ENCODE results near the gene NUP98. TPM values are rescaled to one million over a fixed set of nuclear protein-coding genes. Genes with fewer than 3 reads are reported as not detected.
"Not testable (repeated sequence)": the region's sequence is repeated elsewhere in the genome, so short reads cannot be mapped to it uniquely, and the experiment has no call there.

NUP98 gene
- total RNA-seq, 4 donors from 2014 or later, result 55.1 to 189 (median 123) TPM

DNA sequence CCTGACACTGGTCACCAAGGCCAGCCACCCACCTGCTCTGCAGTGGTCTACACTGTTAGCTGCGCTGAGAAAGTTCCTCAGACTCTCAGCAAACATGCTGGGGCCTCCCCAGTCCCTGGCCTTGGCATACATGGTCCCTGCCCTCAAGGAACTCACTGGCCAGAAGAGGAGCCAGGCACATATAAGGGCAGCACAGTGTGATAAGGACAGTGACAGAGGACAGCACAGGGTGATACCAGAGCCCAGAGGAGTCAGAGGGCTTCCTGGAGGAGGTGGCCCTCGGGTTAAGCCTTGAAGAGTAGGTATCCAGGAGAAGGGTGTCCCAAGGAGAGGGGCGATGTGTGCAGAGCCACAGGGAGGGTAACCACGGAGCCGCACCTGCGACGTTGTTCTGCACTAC lies 151.8 kb downstream of the NUP98 start:
- TF ChIP-seq, protein P1, sequence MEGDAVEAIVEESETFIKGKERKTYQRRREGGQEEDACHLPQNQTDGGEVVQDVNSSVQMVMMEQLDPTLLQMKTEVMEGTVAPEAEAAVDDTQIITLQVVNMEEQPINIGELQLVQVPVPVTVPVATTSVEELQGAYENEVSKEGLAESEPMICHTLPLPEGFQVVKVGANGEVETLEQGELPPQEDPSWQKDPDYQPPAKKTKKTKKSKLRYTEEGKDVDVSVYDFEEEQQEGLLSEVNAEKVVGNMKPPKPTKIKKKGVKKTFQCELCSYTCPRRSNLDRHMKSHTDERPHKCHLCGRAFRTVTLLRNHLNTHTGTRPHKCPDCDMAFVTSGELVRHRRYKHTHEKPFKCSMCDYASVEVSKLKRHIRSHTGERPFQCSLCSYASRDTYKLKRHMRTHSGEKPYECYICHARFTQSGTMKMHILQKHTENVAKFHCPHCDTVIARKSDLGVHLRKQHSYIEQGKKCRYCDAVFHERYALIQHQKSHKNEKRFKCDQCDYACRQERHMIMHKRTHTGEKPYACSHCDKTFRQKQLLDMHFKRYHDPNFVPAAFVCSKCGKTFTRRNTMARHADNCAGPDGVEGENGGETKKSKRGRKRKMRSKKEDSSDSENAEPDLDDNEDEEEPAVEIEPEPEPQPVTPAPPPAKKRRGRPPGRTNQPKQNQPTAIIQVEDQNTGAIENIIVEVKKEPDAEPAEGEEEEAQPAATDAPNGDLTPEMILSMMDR (IDR thresholded peaks at IDR 0.05), result no peak
- no peak for TF ChIP-seq POLR2A (IDR thresholded peaks at IDR 0.05)
- H3K36me3 ChIP-seq, result no peaks in the 10 kb centered on the region
- H3K4me3 ChIP-seq, result no peak overlapping the region
- no peak for DNase-seq
- no peaks in the 10 kb centered on the region for H3K27me3 ChIP-seq
- no peak overlapping the region for H3K27ac ChIP-seq
- H3K9me3 ChIP-seq, result no peaks in the 10 kb centered on the region
- no peaks in the 10 kb centered on the region for H3K4me1 ChIP-seq
- intact Hi-C loops (cut with DNase I; ENCODE audit: low total_unique reads), result no loop called here

GRCh38 chr11:3644817-3645235 lies 152.5 kb downstream of the NUP98 start, which contains the start of gene ART1:
ART1 (plus strand) TSS chr11:3645128; CDS start chr11:3659214, 14,086 bp downstream.
- Histone ChIP-seq H3K4me1 (no peaks in the 10 kb centered on the region), H3K4me3 (no peak within 1 kb of the TSS), H3K9me3 (no peaks in the 10 kb centered on the region), H3K27ac (no peak within 1 kb of the TSS), H3K36me3 (no peaks in the 10 kb centered on the region), H3K27me3 (no peaks in the 10 kb centered on the region)
- intact Hi-C loops (cut with DNase I; ENCODE audit: low total_unique reads), result no loop called here
- peak in 1 of 2 donors; percentile 27 for DNase-seq
- TF ChIP-seq, protein P1 (IDR thresholded peaks at IDR 0.05), result no peak
- no peak for TF ChIP-seq POLR2A (IDR thresholded peaks at IDR 0.05)

GRCh38 chr11:3643102-3643546 lies 154.2 kb downstream of the NUP98 start:
- peak overlapping the region; percentile 37 to 41 for H3K4me3 ChIP-seq
- H3K36me3 ChIP-seq; intact Hi-C loops (cut with DNase I; ENCODE audit: low total_unique reads); H3K9me3 ChIP-seq; H3K4me1 ChIP-seq; DNase-seq; H3K27me3 ChIP-seq: not testable (repeated sequence)
- H3K27ac ChIP-seq, result peak overlapping the region; percentile 65 to 74

DNA sequence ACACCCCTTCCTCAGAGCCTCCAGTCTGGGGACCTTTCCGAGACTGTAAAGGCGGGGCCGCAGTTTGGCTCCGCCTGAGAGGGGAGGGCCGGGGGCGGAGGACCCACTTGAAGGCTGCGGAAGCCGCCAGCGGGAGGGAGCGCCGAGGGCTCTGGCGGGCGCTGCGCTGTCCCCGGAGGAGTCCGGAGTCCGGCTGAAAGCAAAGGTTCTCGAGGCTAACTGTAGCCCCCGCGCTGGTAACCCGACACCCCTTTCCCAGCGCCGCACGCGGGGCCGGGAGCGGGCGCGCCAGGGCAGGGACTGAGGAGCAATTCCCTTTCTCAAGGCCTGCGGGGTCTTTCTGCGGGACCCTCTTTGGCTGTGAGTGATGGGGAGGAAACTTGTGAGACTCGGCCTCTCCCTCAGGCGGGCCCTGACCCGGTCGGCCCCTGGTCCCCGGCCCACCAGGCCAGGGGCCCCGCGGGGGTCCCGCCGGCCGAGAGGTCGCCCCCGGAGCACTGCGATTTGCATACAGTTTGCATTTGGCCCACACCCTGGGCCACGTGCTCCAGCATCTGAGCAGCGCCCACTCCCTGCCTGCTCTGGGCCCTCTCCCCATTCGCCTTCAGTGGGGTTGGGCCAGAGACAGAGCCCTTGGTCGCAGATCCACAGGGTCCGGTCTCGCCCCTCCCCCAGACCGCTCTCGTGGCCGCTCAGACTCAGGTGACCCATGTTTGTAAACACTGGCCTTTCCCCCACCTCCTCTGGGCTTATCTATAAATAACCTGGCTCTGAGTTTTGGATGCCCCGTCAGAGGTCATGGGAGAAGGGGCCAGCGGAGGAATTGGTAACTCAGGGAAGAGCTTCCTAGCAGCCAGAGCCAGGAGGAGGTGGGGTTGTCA lies 155.0 kb downstream of the NUP98 start:
- peak overlapping the region; percentile 37 to 41 for H3K4me3 ChIP-seq
- DNase-seq, result peak; percentile 83 to 87
- no peaks in the 10 kb centered on the region for H3K27me3 ChIP-seq
- no peaks in the 10 kb centered on the region for H3K36me3 ChIP-seq
- peak overlapping the region; percentile 65 to 74 for H3K27ac ChIP-seq
- intact Hi-C loops (cut with DNase I; ENCODE audit: low total_unique reads), result no loop called here
- H3K9me3 ChIP-seq, result no peaks in the 10 kb centered on the region
- no peaks in the 10 kb centered on the region for H3K4me1 ChIP-seq
- TF ChIP-seq, protein P1 (IDR thresholded peaks at IDR 0.05), result no peak
- TF ChIP-seq POLR2A (IDR thresholded peaks at IDR 0.05), result peak; percentile 29 to 52

- Histone ChIP-seq H3K27me3 (no peaks in the 10 kb centered on the region), H3K27ac (peak within 1 kb of the TSS; percentile 65 to 74), H3K4me3 (peak within 1 kb of the TSS; percentile 37 to 41), H3K36me3 (no peaks in the 10 kb centered on the region), H3K9me3 (no peaks in the 10 kb centered on the region), H3K4me1 (no peaks in the 10 kb centered on the region)
- intact Hi-C loops (cut with DNase I; ENCODE audit: low total_unique reads), result no loop called here
- DNase-seq, result no peak
- TF ChIP-seq, protein P1 (IDR thresholded peaks at IDR 0.05), result no peak
- no peak for TF ChIP-seq POLR2A (IDR thresholded peaks at IDR 0.05)
Observed at GRCh38 chr11:3641701-3642070, 155.7 kb downstream of the NUP98 start, which contains the start of gene ART5. ART5 (minus strand) TSS chr11:3641992; CDS start chr11:3641862, 130 bp downstream.

Data from uterus (tissue), 4 donors.